ENCODE results near the gene ALDH1L2. TPM values are rescaled to one million over a fixed set of nuclear protein-coding genes. Genes with fewer than 3 reads are reported as not detected.

ALDH1L2 gene
- total RNA-seq, 3 donors from 2014 or later (not counting 1 experiment from before 2014, with no cell fraction given): 1.1 TPM; not detected in 2

- no peak overlapping the region for H3K27ac ChIP-seq (ENCODE audit: low read length)
- H3K27me3 Mint-ChIP-seq (ENCODE audit: low read depth in 2 of 2): peaks cover 16 to 40% of the 10 kb centered on the region in 2 donors
- no peaks in the 10 kb centered on the region for H3K4me1 Mint-ChIP-seq
- no peaks in the 10 kb centered on the region for H3K4me1 ChIP-seq (ENCODE audit: control insufficient read depth, insufficient read depth, low read length)
- no peaks in the 10 kb centered on the region for H3K36me3 Mint-ChIP-seq
- no peak for TF ChIP-seq CTCF (IDR thresholded peaks at IDR 0.05)
- no peak overlapping the region for H3K4me3 ChIP-seq (ENCODE audit: low read length)
- no peak overlapping the region for H3K4me3 Mint-ChIP-seq
- ATAC-seq: no peak
- no peak overlapping the region for H3K27ac Mint-ChIP-seq
- DNase-seq: no peak
- H3K9me3 ChIP-seq (ENCODE audit: control insufficient read depth, insufficient read depth, low read length): no peaks in the 10 kb centered on the region
- 85% methylated on average over 6 of the region's 7 CpGs for WGBS (ENCODE audit: insufficient coverage)
- no peaks in the 10 kb centered on the region for H3K27me3 ChIP-seq (ENCODE audit: control insufficient read depth, insufficient read depth, low read length)
- H3K9me3 Mint-ChIP-seq: no peaks in the 10 kb centered on the region
- intact Hi-C loops (cut with micrococcal nuclease): no loop called here
- H3K36me3 ChIP-seq (ENCODE audit: control insufficient read depth, insufficient read depth, low read length): no peaks in the 10 kb centered on the region
These were observed 19.6 kb downstream of the ALDH1L2 start for GRCh38 chr12:105064564-105065178.

GRCh38 chr12:105060715-105061378 is 23.4 kb downstream of the ALDH1L2 start:
- no peak for TF ChIP-seq CTCF (IDR thresholded peaks at IDR 0.05)
- H3K9me3 Mint-ChIP-seq: no peaks in the 10 kb centered on the region
- Histone ChIP-seq H3K27me3 (ENCODE audit: control insufficient read depth, insufficient read depth, low read length) (no peaks in the 10 kb centered on the region), H3K4me3 (ENCODE audit: low read length) (no peak overlapping the region), H3K36me3 (ENCODE audit: control insufficient read depth, insufficient read depth, low read length) (no peaks in the 10 kb centered on the region), H3K27ac (ENCODE audit: low read length) (no peak overlapping the region), H3K4me1 (ENCODE audit: control insufficient read depth, insufficient read depth, low read length) (no peaks in the 10 kb centered on the region), H3K9me3 (ENCODE audit: control insufficient read depth, insufficient read depth, low read length) (no peaks in the 10 kb centered on the region)
- no peak for ATAC-seq
- no peak for DNase-seq
- H3K27me3 Mint-ChIP-seq (ENCODE audit: low read depth in 2 of 2): peaks cover 12 to 23% of the 10 kb centered on the region in 2 donors
- no peaks in the 10 kb centered on the region for H3K4me1 Mint-ChIP-seq
- intact Hi-C loops (cut with micrococcal nuclease): no loop called here
- no peak overlapping the region for H3K4me3 Mint-ChIP-seq
- no peaks in the 10 kb centered on the region for H3K36me3 Mint-ChIP-seq
- WGBS (ENCODE audit: insufficient coverage): 83% methylated on average over 9 of the region's 11 CpGs
- no peak overlapping the region for H3K27ac Mint-ChIP-seq

GRCh38 chr12:105057174-105057573 is 27.1 kb downstream of the ALDH1L2 start:
- WGBS (ENCODE audit: insufficient coverage): 67% methylated on average over 1 of the region's 2 CpGs
- intact Hi-C loops (cut with micrococcal nuclease): no loop called here
- TF ChIP-seq CTCF (IDR thresholded peaks at IDR 0.05): no peak
- no peak overlapping the region for H3K27ac Mint-ChIP-seq
- ATAC-seq: no peak
- H3K27me3 Mint-ChIP-seq (ENCODE audit: low read depth in 2 of 2): peaks cover 13 to 31% of the 10 kb centered on the region in 2 donors
- H3K4me3 Mint-ChIP-seq: no peak overlapping the region
- Histone ChIP-seq H3K36me3 (ENCODE audit: control insufficient read depth, insufficient read depth, low read length) (no peaks in the 10 kb centered on the region), H3K9me3 (ENCODE audit: control insufficient read depth, insufficient read depth, low read length) (no peaks in the 10 kb centered on the region), H3K27me3 (ENCODE audit: control insufficient read depth, insufficient read depth, low read length) (no peaks in the 10 kb centered on the region), H3K4me1 (ENCODE audit: control insufficient read depth, insufficient read depth, low read length) (no peaks in the 10 kb centered on the region), H3K27ac (ENCODE audit: low read length) (no peak overlapping the region), H3K4me3 (ENCODE audit: low read length) (no peak overlapping the region)
- no peaks in the 10 kb centered on the region for H3K4me1 Mint-ChIP-seq
- no peaks in the 10 kb centered on the region for H3K9me3 Mint-ChIP-seq
- no peak for DNase-seq
- no peaks in the 10 kb centered on the region for H3K36me3 Mint-ChIP-seq
